ENCODE results near the gene CD6. TPM values are rescaled to one million over a fixed set of nuclear protein-coding genes. Genes with fewer than 3 reads are reported as not detected.
A peak's percentile ranks its signal among the peaks of the same experiment; 100 is the strongest.

Gene CD6
- total RNA-seq, 1 donor from 2014 or later = not detected

DNA sequence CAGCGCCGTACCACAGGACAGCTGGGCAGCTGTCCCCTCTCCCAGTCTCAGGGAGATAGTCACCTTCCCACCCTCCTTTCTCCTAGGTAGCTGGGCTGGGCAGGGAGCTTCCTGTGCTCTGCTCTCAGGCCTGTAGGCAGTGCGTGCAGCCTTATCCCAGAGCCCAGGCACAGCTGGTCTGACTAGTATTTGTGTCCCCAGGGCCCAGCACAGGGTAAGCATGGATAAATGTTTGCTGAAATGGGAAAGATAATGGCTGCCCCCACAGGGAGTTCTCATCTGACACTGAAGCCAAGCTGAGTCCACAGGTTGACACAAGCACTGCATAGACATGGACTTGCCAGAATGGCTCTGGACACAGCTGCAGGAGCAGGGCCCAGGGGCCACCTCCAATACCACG lies 29.3 kb upstream of the CD6 start:
- FAIRE-seq = no peak

GRCh38 chr11:60942970-60943565 lies 28.4 kb upstream of the CD6 start:
- H3K36me3 ChIP-seq (ENCODE audit: control insufficient read depth, insufficient read depth, low read length) = no peaks in the 10 kb centered on the region
- no peaks in the 10 kb centered on the region for H3K27me3 ChIP-seq (ENCODE audit: control insufficient read depth, insufficient read depth, low read length)
- H3K4me3 ChIP-seq (ENCODE audit: low read depth, low read length) = no peak overlapping the region
- peak; percentile 92 for DNase-seq (ENCODE audit: low read depth)
- FAIRE-seq = no peak
- TF ChIP-seq CTCF (IDR thresholded peaks at IDR 0.05; ENCODE audit: insufficient read depth, low read length, severe bottlenecking) = no peak

More for the DNA sequence above, 29.3 kb upstream of the CD6 start:
- DNase-seq (ENCODE audit: low read depth) = no peak
- no peak for TF ChIP-seq CTCF (IDR thresholded peaks at IDR 0.05; ENCODE audit: insufficient read depth, low read length, severe bottlenecking)
- H3K4me3 ChIP-seq (ENCODE audit: low read depth, low read length) = no peak overlapping the region
- H3K27me3 ChIP-seq (ENCODE audit: control insufficient read depth, insufficient read depth, low read length) = no peaks in the 10 kb centered on the region
- H3K36me3 ChIP-seq (ENCODE audit: control insufficient read depth, insufficient read depth, low read length) = no peaks in the 10 kb centered on the region

DNA sequence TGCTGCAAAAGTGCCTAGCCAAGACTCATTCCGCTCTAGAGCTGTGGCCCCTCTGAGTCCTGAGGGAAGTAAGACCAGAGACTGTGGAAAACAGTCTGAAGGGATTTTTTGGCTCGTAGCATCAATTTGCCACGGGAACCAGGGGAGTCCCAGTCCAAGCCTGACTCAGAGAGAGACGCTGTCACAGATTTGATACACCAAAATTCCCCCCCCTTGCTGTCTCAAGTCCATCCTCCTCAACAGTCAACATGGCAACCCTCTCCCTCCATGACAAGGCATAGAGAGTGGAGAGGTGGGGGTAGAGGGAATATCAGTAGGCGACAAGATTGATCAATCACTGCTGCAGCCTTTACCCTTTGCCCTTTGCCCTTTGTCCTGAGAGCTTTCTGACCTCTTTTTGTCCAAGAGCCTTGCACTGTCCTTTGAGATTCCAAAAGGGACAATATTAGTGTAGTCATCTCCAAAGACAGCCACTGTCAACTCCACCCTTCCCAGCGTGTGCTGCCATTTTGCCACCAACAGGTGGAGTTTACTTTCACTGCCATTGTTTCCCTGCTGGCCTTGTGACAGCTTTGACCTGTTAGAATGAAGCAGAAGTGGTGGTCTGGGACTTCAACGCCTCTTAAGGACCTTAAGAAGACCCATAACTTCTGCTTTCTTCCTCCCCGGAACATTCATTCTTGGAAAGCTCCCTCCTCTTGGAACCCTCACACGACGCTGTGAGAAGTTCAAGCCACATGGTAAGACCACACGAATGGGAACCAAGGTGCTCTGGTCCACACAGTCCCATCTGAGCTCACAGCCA lies 26.8 kb upstream of the CD6 start:
- no peak for DNase-seq (ENCODE audit: low read depth)
- FAIRE-seq = no peak
- Histone ChIP-seq H3K36me3 (ENCODE audit: control insufficient read depth, insufficient read depth, low read length) (no peaks in the 10 kb centered on the region), H3K27me3 (ENCODE audit: control insufficient read depth, insufficient read depth, low read length) (no peaks in the 10 kb centered on the region), H3K4me3 (ENCODE audit: low read depth, low read length) (no peak overlapping the region)
- TF ChIP-seq CTCF (IDR thresholded peaks at IDR 0.05; ENCODE audit: insufficient read depth, low read length, severe bottlenecking) = peak; percentile 33

DNA sequence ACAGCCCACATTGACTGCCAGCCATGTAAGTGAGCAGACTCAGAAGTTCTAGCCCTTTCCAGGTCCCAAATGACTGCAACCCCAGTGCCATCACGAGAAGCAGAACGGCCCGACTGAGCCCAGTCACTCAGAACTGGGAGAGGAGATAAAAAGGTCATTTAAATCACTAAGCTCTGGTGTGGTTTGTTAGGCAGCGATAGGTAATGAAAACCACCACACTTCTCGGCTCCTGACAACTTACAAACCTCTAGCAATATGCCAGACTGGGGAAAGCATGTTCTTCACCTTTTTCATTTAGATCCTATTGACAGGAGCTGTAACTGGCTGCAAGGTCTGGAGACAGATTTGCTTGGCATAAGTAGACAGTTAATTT lies 26.2 kb upstream of the CD6 start:
- TF ChIP-seq CTCF (IDR thresholded peaks at IDR 0.05; ENCODE audit: insufficient read depth, low read length, severe bottlenecking) = no peak
- Histone ChIP-seq H3K27me3 (ENCODE audit: control insufficient read depth, insufficient read depth, low read length) (no peaks in the 10 kb centered on the region), H3K36me3 (ENCODE audit: control insufficient read depth, insufficient read depth, low read length) (no peaks in the 10 kb centered on the region), H3K4me3 (ENCODE audit: low read depth, low read length) (no peak overlapping the region)
- no peak for FAIRE-seq
- DNase-seq (ENCODE audit: low read depth) = no peak

- FAIRE-seq (no peak), DNase-seq (ENCODE audit: low read depth) (no peak)
- Histone ChIP-seq H3K4me3 (ENCODE audit: low read depth, low read length) (no peak overlapping the region), H3K36me3 (ENCODE audit: control insufficient read depth, insufficient read depth, low read length) (no peaks in the 10 kb centered on the region), H3K27me3 (ENCODE audit: control insufficient read depth, insufficient read depth, low read length) (no peaks in the 10 kb centered on the region)
- TF ChIP-seq CTCF (IDR thresholded peaks at IDR 0.05; ENCODE audit: insufficient read depth, low read length, severe bottlenecking) = no peak
Measured at GRCh38 chr11:60946601-60947264, 24.7 kb upstream of the CD6 start.
